Measurements from ENCODE around the gene KCNH6. TPM values are rescaled to one million over a fixed set of nuclear protein-coding genes. Genes with fewer than 3 reads are reported as not detected.

Gene KCNH6
- total and polyA plus RNA-seq, 2 donors = not detected

- Histone ChIP-seq H3K4me3 (ENCODE audit: low read depth, low read length) (no peak overlapping the region), H3K27ac (ENCODE audit: low read depth) (no peak overlapping the region), H3K36me3 (ENCODE audit: insufficient read depth) (no peaks in the 10 kb centered on the region), H3K4me1 (ENCODE audit: insufficient read depth) (no peaks in the 10 kb centered on the region)
- no peak for DNase-seq (ENCODE audit: extremely low spot score)
- 85% methylated on average over 9 of the region's 9 CpGs for WGBS
These were observed 29.7 kb upstream of the KCNH6 start for GRCh38 chr17:63493411-63493810.

- DNase-seq (ENCODE audit: extremely low spot score) = no peak
- Histone ChIP-seq H3K4me3 (ENCODE audit: low read depth, low read length) (no peak overlapping the region), H3K4me1 (ENCODE audit: insufficient read depth) (no peaks in the 10 kb centered on the region), H3K36me3 (ENCODE audit: insufficient read depth) (no peaks in the 10 kb centered on the region), H3K27ac (ENCODE audit: low read depth) (no peak overlapping the region)
- WGBS = 90% methylated on average over 12 of the region's 12 CpGs
These were observed 28.7 kb upstream of the KCNH6 start for GRCh38 chr17:63494300-63494928.

- no peak overlapping the region for H3K27ac ChIP-seq (ENCODE audit: low read depth)
- 54% methylated on average over 6 of the region's 6 CpGs for WGBS
- no peak for DNase-seq (ENCODE audit: extremely low spot score)
- H3K36me3 ChIP-seq (ENCODE audit: insufficient read depth) = no peaks in the 10 kb centered on the region
- H3K4me3 ChIP-seq (ENCODE audit: low read depth, low read length) = no peak overlapping the region
- H3K4me1 ChIP-seq (ENCODE audit: insufficient read depth) = no peaks in the 10 kb centered on the region
These were observed 27.7 kb upstream of the KCNH6 start for GRCh38 chr17:63495491-63495890.

GRCh38 chr17:63496177-63496576 is 27.0 kb upstream of the KCNH6 start:
- Histone ChIP-seq H3K36me3 (ENCODE audit: insufficient read depth) (no peaks in the 10 kb centered on the region), H3K4me1 (ENCODE audit: insufficient read depth) (no peaks in the 10 kb centered on the region), H3K4me3 (ENCODE audit: low read depth, low read length) (no peak overlapping the region), H3K27ac (ENCODE audit: low read depth) (no peak overlapping the region)
- DNase-seq (ENCODE audit: extremely low spot score) = no peak
- 93% methylated on average over 12 of the region's 12 CpGs for WGBS

GRCh38 chr17:63496663-63497400 is 26.3 kb upstream of the KCNH6 start:
- DNase-seq (ENCODE audit: extremely low spot score) = no peak
- Histone ChIP-seq H3K36me3 (ENCODE audit: insufficient read depth) (no peaks in the 10 kb centered on the region), H3K4me3 (ENCODE audit: low read depth, low read length) (no peak overlapping the region), H3K27ac (ENCODE audit: low read depth) (no peak overlapping the region), H3K4me1 (ENCODE audit: insufficient read depth) (no peaks in the 10 kb centered on the region)
- 93% methylated on average over 36 of the region's 36 CpGs for WGBS

GRCh38 chr17:63497708-63498483 is 25.3 kb upstream of the KCNH6 start:
- 58% methylated on average over 16 of the region's 16 CpGs for WGBS
- H3K36me3 ChIP-seq (ENCODE audit: insufficient read depth) = no peaks in the 10 kb centered on the region

GRCh38 chr17:63498626-63499195 is 24.4 kb upstream of the KCNH6 start:
- no peak overlapping the region for H3K4me3 ChIP-seq (ENCODE audit: low read depth, low read length)
- no peaks in the 10 kb centered on the region for H3K36me3 ChIP-seq (ENCODE audit: insufficient read depth)
- H3K4me1 ChIP-seq (ENCODE audit: insufficient read depth) = no peaks in the 10 kb centered on the region
- no peak overlapping the region for H3K27ac ChIP-seq (ENCODE audit: low read depth)
- WGBS = 66% methylated on average over 9 of the region's 9 CpGs
- no peak for DNase-seq (ENCODE audit: extremely low spot score)

More at GRCh38 chr17:63497708-63498483, 25.3 kb upstream of the KCNH6 start:
- Histone ChIP-seq H3K4me1 (ENCODE audit: insufficient read depth) (no peaks in the 10 kb centered on the region), H3K27ac (ENCODE audit: low read depth) (no peak overlapping the region), H3K4me3 (ENCODE audit: low read depth, low read length) (no peak overlapping the region)
- DNase-seq (ENCODE audit: extremely low spot score) = no peak

- no peak for DNase-seq (ENCODE audit: extremely low spot score)
- 53% methylated on average over 14 of the region's 14 CpGs for WGBS
- Histone ChIP-seq H3K36me3 (ENCODE audit: insufficient read depth) (no peaks in the 10 kb centered on the region), H3K4me1 (ENCODE audit: insufficient read depth) (no peaks in the 10 kb centered on the region), H3K4me3 (ENCODE audit: low read depth, low read length) (no peak overlapping the region), H3K27ac (ENCODE audit: low read depth) (no peak overlapping the region)
These were observed 22.4 kb upstream of the KCNH6 start for GRCh38 chr17:63500543-63501390.

GRCh38 chr17:63503341-63503705 is 19.8 kb upstream of the KCNH6 start:
- H3K4me3 ChIP-seq (ENCODE audit: low read depth, low read length) = no peak overlapping the region
- 75% methylated on average over 8 of the region's 8 CpGs for WGBS
- H3K4me1 ChIP-seq (ENCODE audit: insufficient read depth) = no peaks in the 10 kb centered on the region
- H3K36me3 ChIP-seq (ENCODE audit: insufficient read depth) = no peaks in the 10 kb centered on the region
- DNase-seq (ENCODE audit: extremely low spot score) = no peak
- no peak overlapping the region for H3K27ac ChIP-seq (ENCODE audit: low read depth)

GRCh38 chr17:63504261-63504660 is 18.9 kb upstream of the KCNH6 start:
- H3K27ac ChIP-seq (ENCODE audit: low read depth) = no peak overlapping the region
- H3K4me1 ChIP-seq (ENCODE audit: insufficient read depth) = no peaks in the 10 kb centered on the region
- no peak overlapping the region for H3K4me3 ChIP-seq (ENCODE audit: low read depth, low read length)
- H3K36me3 ChIP-seq (ENCODE audit: insufficient read depth) = no peaks in the 10 kb centered on the region
- no peak for DNase-seq (ENCODE audit: extremely low spot score)

GRCh38 chr17:63505341-63505740 is 17.8 kb upstream of the KCNH6 start:
- no peak overlapping the region for H3K4me3 ChIP-seq (ENCODE audit: low read depth, low read length)
- 88% methylated on average over 9 of the region's 9 CpGs for WGBS
- H3K4me1 ChIP-seq (ENCODE audit: insufficient read depth) = no peaks in the 10 kb centered on the region
- no peak overlapping the region for H3K27ac ChIP-seq (ENCODE audit: low read depth)
- no peaks in the 10 kb centered on the region for H3K36me3 ChIP-seq (ENCODE audit: insufficient read depth)
- DNase-seq (ENCODE audit: extremely low spot score) = no peak

GRCh38 chr17:63506627-63507026 is 16.5 kb upstream of the KCNH6 start:
- DNase-seq (ENCODE audit: extremely low spot score) = no peak
- 91% methylated on average over 3 of the region's 3 CpGs for WGBS
- no peak overlapping the region for H3K4me3 ChIP-seq (ENCODE audit: low read depth, low read length)
- no peaks in the 10 kb centered on the region for H3K36me3 ChIP-seq (ENCODE audit: insufficient read depth)
- no peak overlapping the region for H3K27ac ChIP-seq (ENCODE audit: low read depth)
- no peaks in the 10 kb centered on the region for H3K4me1 ChIP-seq (ENCODE audit: insufficient read depth)

GRCh38 chr17:63511331-63511730 is 11.8 kb upstream of the KCNH6 start:
- no peaks in the 10 kb centered on the region for H3K4me1 ChIP-seq (ENCODE audit: insufficient read depth)
- H3K36me3 ChIP-seq (ENCODE audit: insufficient read depth) = no peaks in the 10 kb centered on the region
- 89% methylated on average over 8 of the region's 8 CpGs for WGBS
- no peak overlapping the region for H3K27ac ChIP-seq (ENCODE audit: low read depth)
- no peak overlapping the region for H3K4me3 ChIP-seq (ENCODE audit: low read depth, low read length)
- no peak for DNase-seq (ENCODE audit: extremely low spot score)
